ENCODE results near the gene SLC22A12.
"Not testable (repeated sequence)": the region's sequence is repeated elsewhere in the genome, so short reads cannot be mapped to it uniquely, and the experiment has no call there.

Gene SLC22A12

GRCh38 chr11:64588701-64589100 lies 2.3 kb upstream of the SLC22A12 start:
- no peak for DNase-seq

- DNase-seq = no peak
Observed at GRCh38 chr11:64591257-64592233, 525 bp downstream of the SLC22A12 start.

GRCh38 chr11:64592234-64592615 lies 1.2 kb downstream of the SLC22A12 start:
- no peak for DNase-seq

GRCh38 chr11:64592656-64593055 lies 1.6 kb downstream of the SLC22A12 start:
- DNase-seq = no peak

GRCh38 chr11:64593156-64594105 lies 2.4 kb downstream of the SLC22A12 start:
- DNase-seq = no peak

GRCh38 chr11:64594159-64594939 lies 3.3 kb downstream of the SLC22A12 start:
- DNase-seq = no peak

- DNase-seq = not testable (repeated sequence)
Observed at GRCh38 chr11:64595922-64596321, 4.9 kb downstream of the SLC22A12 start.

- DNase-seq = no peak
Observed at GRCh38 chr11:64597671-64598101, 6.7 kb downstream of the SLC22A12 start.

GRCh38 chr11:64598106-64598796 lies 7.2 kb downstream of the SLC22A12 start:
- DNase-seq = no peak

GRCh38 chr11:64598797-64599697 lies 8.0 kb downstream of the SLC22A12 start:
- no peak for DNase-seq

- DNase-seq = no peak
Observed at GRCh38 chr11:64599698-64600211, 8.7 kb downstream of the SLC22A12 start.

- no peak for DNase-seq
Observed at GRCh38 chr11:64600281-64600992, 9.4 kb downstream of the SLC22A12 start.

GRCh38 chr11:64601605-64602465 lies 10.8 kb downstream of the SLC22A12 start:
- DNase-seq = no peak

GRCh38 chr11:64602466-64603070 lies 11.5 kb downstream of the SLC22A12 start:
- DNase-seq = no peak

- DNase-seq = no peak
Observed at GRCh38 chr11:64603411-64604110, 12.5 kb downstream of the SLC22A12 start.

GRCh38 chr11:64604458-64605243 lies 13.6 kb downstream of the SLC22A12 start:
- DNase-seq = no peak

- no peak for DNase-seq
Observed at GRCh38 chr11:64605244-64605560, 14.2 kb downstream of the SLC22A12 start.

Measured in CD4-positive, alpha-beta T cell treated with Interferon alpha-2 for 1 hour (primary cell).